Activated naive CD4-positive, alpha-beta T cell treated with anti-CD3 and anti-CD28 coated beads for 36 hours (primary cell): ENCODE results near the gene ARHGAP22. TPM values are rescaled to one million over a fixed set of nuclear protein-coding genes. Genes with fewer than 3 reads are reported as not detected.

Experiments used
- CTCF ChIA-PET: fragments of 350-600 bp; sonication (Branson Sonifier 250); formaldehyde crosslinking; loops from one replicate; lab custom pipeline; 2021; ENCODE audit warnings: antibody characterized with exemption; lab: Charles Lee
- DNase-seq: peaks from one replicate; pipeline ENCODE4 v3.0.0-alpha.2; 2020
- H3K27ac Mint-ChIP-seq: one replicate; pipeline ENCODE4 v1.8.0; 2021; ENCODE audit warnings: mild to moderate bottlenecking, mixed read lengths
- H3K27me3 Mint-ChIP-seq: one replicate; pipeline ENCODE4 v1.8.0; 2021; ENCODE audit warnings: low read depth, mixed read lengths
- H3K36me3 Mint-ChIP-seq: one replicate; pipeline ENCODE4 v1.8.0; 2021; ENCODE audit warnings: low read depth, mixed read lengths
- H3K4me1 Mint-ChIP-seq: one replicate; pipeline ENCODE4 v1.8.0; 2021; ENCODE audit warnings: low read depth, mixed read lengths
- H3K4me3 Mint-ChIP-seq: one replicate; pipeline ENCODE4 v1.8.0; 2021; ENCODE audit warnings: mild to moderate bottlenecking, moderate library complexity, mixed read lengths
- H3K9me3 Mint-ChIP-seq: one replicate; pipeline ENCODE4 v1.8.0; 2021; ENCODE audit warnings: mixed read lengths
- intact Hi-C: fragments of 100-400 bp; cut with micrococcal nuclease; formaldehyde crosslinking; loops from one replicate; pipeline ENCODE4 v1.15.1; 2023
- total RNA-seq, 2 experiments: library from RNA; stranded (reverse); gene quantifications; one replicate each; pipeline ENCODE4 v1.2.3, GENCODE V29; 2021

Gene ARHGAP22
- total RNA-seq, 2 experiments from 2014 or later, result not detected

GRCh38 chr10:48610585-48611093, 5.8 kb upstream of the ARHGAP22 start:
- Mint-ChIP-seq H3K4me3 (no peak overlapping the region), H3K27ac (no peak overlapping the region), H3K27me3 (peaks cover 45% of the 10 kb centered on the region), H3K9me3 (peaks cover under 1% of the 10 kb centered on the region), H3K36me3 (no peaks in the 10 kb centered on the region), H3K4me1 (no peaks in the 10 kb centered on the region)
- DNase-seq, result no peak
- intact Hi-C loops, result no loop called here
- CTCF ChIA-PET, result interaction anchor here (1.0 kb wide), 1 partner anchor 46 kb away, joined by 3 read pairs; no protein-coding TSS in a partner anchor

GRCh38 chr10:48609899-48610584, 5.2 kb upstream of the ARHGAP22 start:
- Mint-ChIP-seq H3K9me3 (no peaks in the 10 kb centered on the region), H3K4me1 (peaks cover 3% of the 10 kb centered on the region), H3K4me3 (no peak overlapping the region), H3K36me3 (no peaks in the 10 kb centered on the region), H3K27me3 (peaks cover 49% of the 10 kb centered on the region), H3K27ac (no peak overlapping the region)
- no peak for DNase-seq
- intact Hi-C loops, result loop anchor here (5.0 kb wide), 1 partner anchor 58 kb away; no protein-coding TSS in a partner anchor
- CTCF ChIA-PET, result interaction anchor here (0.9 to 5.0 kb wide), 3 partner anchors 46 to 320 kb away, joined by 3 to 50 read pairs (median 4); no protein-coding TSS in a partner anchor

GRCh38 chr10:48609441-48609840, 4.6 kb upstream of the ARHGAP22 start:
- Mint-ChIP-seq H3K36me3 (no peaks in the 10 kb centered on the region), H3K27ac (no peak overlapping the region), H3K4me3 (no peak overlapping the region), H3K9me3 (no peaks in the 10 kb centered on the region), H3K27me3 (peaks cover 46% of the 10 kb centered on the region), H3K4me1 (peaks cover 3% of the 10 kb centered on the region)
- no peak for DNase-seq
- CTCF ChIA-PET, result interaction anchor here (0.7 to 5.0 kb wide), 4 partner anchors 48 to 415 kb away, joined by 3 to 50 read pairs (median 4); no protein-coding TSS in a partner anchor
- intact Hi-C loops, result loop anchor here (5.0 kb wide), 1 partner anchor 57 kb away; no protein-coding TSS in a partner anchor

- no peaks in the 10 kb centered on the region for H3K9me3 Mint-ChIP-seq
- H3K27ac Mint-ChIP-seq, result no peak overlapping the region
- no peak for DNase-seq
- CTCF ChIA-PET, result interaction anchor here (0.7 to 5.0 kb wide), 5 partner anchors 8 to 415 kb away, joined by 3 to 50 read pairs (median 3); no protein-coding TSS in a partner anchor
- no peaks in the 10 kb centered on the region for H3K36me3 Mint-ChIP-seq
- intact Hi-C loops, result loop anchor here (1.0 to 5.0 kb wide), 3 partner anchors 47 to 246 kb away; no protein-coding TSS in a partner anchor
- peaks cover 44% of the 10 kb centered on the region for H3K27me3 Mint-ChIP-seq
- H3K4me3 Mint-ChIP-seq, result no peak overlapping the region
- peaks cover 3% of the 10 kb centered on the region for H3K4me1 Mint-ChIP-seq
Measured at GRCh38 chr10:48608976-48609375, 4.1 kb upstream of the ARHGAP22 start.

GRCh38 chr10:48608279-48608681, 3.4 kb upstream of the ARHGAP22 start:
- intact Hi-C loops, result loop anchor here (1.0 to 5.0 kb wide), 3 partner anchors 48 to 245 kb away; no protein-coding TSS in a partner anchor

GRCh38 chr10:48607356-48608278, 2.7 kb upstream of the ARHGAP22 start:
- CTCF ChIA-PET, result interaction anchor here (0.9 to 5.0 kb wide), 8 partner anchors 10 to 244 kb away, joined by 3 to 50 read pairs (median 3); no protein-coding TSS in a partner anchor
- Mint-ChIP-seq H3K4me1 (peaks cover 3% of the 10 kb centered on the region), H3K4me3 (no peak overlapping the region), H3K27me3 (peaks cover 41% of the 10 kb centered on the region), H3K27ac (no peak overlapping the region), H3K9me3 (no peaks in the 10 kb centered on the region), H3K36me3 (no peaks in the 10 kb centered on the region)
- DNase-seq, result no peak
- intact Hi-C loops, result loop anchor here (1.0 to 5.0 kb wide), 3 partner anchors 49 to 244 kb away; no protein-coding TSS in a partner anchor

More at GRCh38 chr10:48608279-48608681, 3.4 kb upstream of the ARHGAP22 start:
- CTCF ChIA-PET, result interaction anchor here (0.9 to 5.0 kb wide), 8 partner anchors 9 to 313 kb away, joined by 3 to 50 read pairs (median 3); no protein-coding TSS in a partner anchor
- Mint-ChIP-seq H3K27ac (no peak overlapping the region), H3K36me3 (no peaks in the 10 kb centered on the region), H3K4me3 (no peak overlapping the region), H3K9me3 (no peaks in the 10 kb centered on the region), H3K4me1 (peaks cover 3% of the 10 kb centered on the region), H3K27me3 (peaks cover 43% of the 10 kb centered on the region)
- DNase-seq, result peak; percentile 45

- Mint-ChIP-seq H3K9me3 (no peaks in the 10 kb centered on the region), H3K4me1 (peaks cover 3% of the 10 kb centered on the region), H3K27ac (no peak overlapping the region), H3K27me3 (peaks cover 36% of the 10 kb centered on the region), H3K36me3 (no peaks in the 10 kb centered on the region), H3K4me3 (no peak overlapping the region)
- CTCF ChIA-PET, result interaction anchor here (1.2 to 5.0 kb wide), 5 partner anchors 11 to 243 kb away, joined by 3 to 50 read pairs (median 3); no protein-coding TSS in a partner anchor
- DNase-seq, result no peak
- intact Hi-C loops, result loop anchor here (5.0 kb wide), 1 partner anchor 54 kb away; no protein-coding TSS in a partner anchor
Measured at GRCh38 chr10:48606530-48607355, 1.9 kb upstream of the ARHGAP22 start.

GRCh38 chr10:48605786-48606529, 1.1 kb upstream of the ARHGAP22 start:
- no peak overlapping the region for H3K4me3 Mint-ChIP-seq
- no peak for DNase-seq
- H3K9me3 Mint-ChIP-seq, result no peaks in the 10 kb centered on the region
- peaks cover 29% of the 10 kb centered on the region for H3K27me3 Mint-ChIP-seq
- no peaks in the 10 kb centered on the region for H3K36me3 Mint-ChIP-seq
- H3K4me1 Mint-ChIP-seq, result peaks cover 3% of the 10 kb centered on the region
- CTCF ChIA-PET, result interaction anchor here (0.6 to 5.0 kb wide), 5 partner anchors 8 to 242 kb away, joined by 3 to 50 read pairs (median 3); no protein-coding TSS in a partner anchor
- no peak overlapping the region for H3K27ac Mint-ChIP-seq
- intact Hi-C loops, result loop anchor here (5.0 kb wide), 1 partner anchor 54 kb away; no protein-coding TSS in a partner anchor

- Mint-ChIP-seq H3K27ac (no peak overlapping the region), H3K4me3 (no peak overlapping the region), H3K36me3 (no peaks in the 10 kb centered on the region), H3K4me1 (peaks cover 3% of the 10 kb centered on the region), H3K27me3 (peaks cover 28% of the 10 kb centered on the region), H3K9me3 (no peaks in the 10 kb centered on the region)
- intact Hi-C loops, result no loop called here
- CTCF ChIA-PET, result interaction anchor here (1.1 to 5.0 kb wide), 3 partner anchors 17 to 53 kb away, joined by 3 to 50 read pairs (median 4); no protein-coding TSS in a partner anchor
- no peak for DNase-seq
Measured at GRCh38 chr10:48604039-48604990, 558 bp downstream of the ARHGAP22 start.
